Activated CD4-positive, CD25-positive, alpha-beta regulatory T cell (primary cell): ENCODE results near the gene DIP2A.
"Not testable (repeated sequence)": the region's sequence is repeated elsewhere in the genome, so short reads cannot be mapped to it uniquely, and the experiment has no call there.

Experiments
- DNase-seq, 4 experiments: peaks; one replicate each; lab custom pipeline; 2025; lab: John Stamatoyannopoulos, UW

Gene DIP2A

DNA sequence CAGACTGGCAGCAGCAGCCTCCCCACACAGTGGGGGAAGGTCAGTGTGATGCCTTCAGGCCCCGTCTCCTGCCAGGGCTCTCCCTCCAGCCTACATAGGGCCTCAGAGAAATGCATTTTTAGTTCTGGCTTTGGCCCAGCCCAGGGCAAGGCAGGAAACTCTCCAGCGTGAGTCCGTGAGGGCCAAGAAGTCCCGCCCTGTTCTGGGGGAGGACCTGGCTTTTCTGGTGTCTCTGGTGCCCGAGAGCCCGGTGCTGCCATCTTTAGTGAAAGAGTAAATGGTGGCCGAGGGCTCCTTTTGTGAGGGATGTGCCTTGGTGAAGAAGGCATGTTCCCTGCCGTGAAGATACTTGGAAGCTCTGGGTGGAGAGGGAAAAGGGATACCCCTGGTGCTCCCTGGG, 14.8 kb upstream of the DIP2A start:
- DNase-seq, result no peak

DNA sequence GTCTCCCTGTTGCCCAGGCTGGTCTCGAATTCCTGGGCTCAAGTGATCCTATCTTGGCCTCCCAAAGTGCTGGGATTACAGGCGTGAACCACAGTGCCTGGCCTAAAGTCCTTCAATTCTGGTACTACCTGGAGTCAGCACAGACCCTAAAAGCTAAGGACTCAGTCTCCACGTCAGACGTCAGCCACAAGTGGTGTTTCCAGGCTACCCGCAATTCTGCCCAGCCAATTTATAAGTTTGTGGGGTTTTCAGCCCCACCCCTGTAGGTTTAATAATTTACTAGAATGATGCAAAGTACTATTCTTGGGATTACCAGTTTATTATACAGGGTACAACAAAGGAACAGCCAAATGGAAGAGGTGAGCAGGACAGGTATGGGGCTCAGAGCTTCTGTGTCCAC, 10.6 kb upstream of the DIP2A start:
- DNase-seq, result no peak

- DNase-seq, result not testable (repeated sequence)
Observed at GRCh38 chr21:46448855-46449254, 9.8 kb upstream of the DIP2A start.

- DNase-seq, result no peak
Observed at GRCh38 chr21:46452710-46453109, 6.0 kb upstream of the DIP2A start.

- no peak for DNase-seq
Observed at GRCh38 chr21:46454142-46454541, 4.5 kb upstream of the DIP2A start.

DNA sequence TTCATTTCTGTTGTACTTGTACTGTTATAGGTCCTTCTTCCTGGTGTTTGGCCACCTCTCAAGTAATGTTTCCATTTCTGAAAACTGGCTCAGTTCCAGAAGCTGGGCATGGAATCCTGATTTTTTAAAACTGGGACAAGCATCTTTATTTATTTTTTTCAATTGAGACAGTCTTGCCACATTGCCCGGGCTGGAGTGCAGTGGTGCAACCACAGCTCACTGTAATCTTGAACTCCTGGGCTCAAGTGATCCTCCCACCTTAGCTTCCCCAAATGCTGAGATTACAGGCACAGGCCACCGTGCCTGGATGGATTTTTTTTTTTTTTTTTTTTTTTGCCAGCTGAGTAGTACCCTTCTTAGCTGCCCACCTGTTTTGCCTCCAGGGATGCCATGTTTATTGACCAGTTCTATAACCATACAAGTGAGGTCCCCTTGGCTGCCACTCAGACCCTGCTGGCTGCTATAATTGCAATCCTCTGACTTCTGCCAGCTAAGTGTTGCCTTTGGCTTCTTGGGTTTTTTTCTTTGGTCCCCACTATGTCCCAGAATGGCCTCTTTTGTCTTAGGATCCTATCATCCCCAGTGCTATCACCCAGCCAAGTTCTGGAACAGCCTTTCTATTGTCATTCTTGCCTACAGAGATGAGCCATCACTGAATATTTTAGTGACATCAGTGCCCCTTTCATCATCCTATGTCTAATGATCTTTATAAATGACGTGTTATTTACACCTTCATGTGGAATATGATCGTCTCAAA, 3.9 kb upstream of the DIP2A start:
- DNase-seq, result no peak

DNA sequence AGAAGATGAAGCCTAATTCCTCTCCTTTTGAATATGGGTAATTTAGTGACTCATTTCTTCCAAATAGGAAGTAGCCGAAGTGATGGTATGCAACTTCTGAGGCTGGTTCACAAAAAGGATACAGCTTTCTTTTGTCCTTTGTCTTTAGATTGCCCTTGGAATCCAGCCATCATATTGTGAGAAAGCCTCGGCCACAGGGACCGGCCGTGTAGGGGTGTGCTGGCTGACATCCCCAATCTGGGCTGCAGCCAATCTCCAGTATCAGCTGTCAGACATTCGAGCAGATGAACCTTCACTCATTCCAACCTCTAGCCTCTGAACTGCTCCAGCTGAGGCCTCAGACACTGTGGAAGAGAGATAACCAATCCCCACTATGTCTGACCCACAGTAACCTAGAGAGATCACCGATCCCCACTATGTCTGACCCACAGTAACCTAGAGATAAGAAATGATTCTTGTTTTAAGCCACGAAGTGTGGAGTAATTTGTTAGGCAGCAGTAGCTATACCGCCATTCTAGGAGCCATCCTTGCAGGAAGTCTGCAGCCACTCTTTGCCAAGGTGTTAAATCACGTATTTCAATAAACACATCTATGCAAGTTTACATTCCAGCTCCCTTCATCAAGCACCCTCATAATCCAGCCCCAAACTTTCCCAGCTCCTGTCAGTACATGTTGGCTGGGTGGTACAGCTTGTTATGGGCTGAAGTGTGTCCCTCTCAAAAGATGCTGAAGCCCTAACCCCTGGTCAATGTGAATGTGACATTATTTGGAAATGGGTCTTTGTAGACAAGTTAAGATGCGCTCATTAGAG, 2.9 kb upstream of the DIP2A start:
- DNase-seq, result no peak

GRCh38 chr21:46456750-46457149, 1.9 kb upstream of the DIP2A start:
- DNase-seq, result no peak

DNA sequence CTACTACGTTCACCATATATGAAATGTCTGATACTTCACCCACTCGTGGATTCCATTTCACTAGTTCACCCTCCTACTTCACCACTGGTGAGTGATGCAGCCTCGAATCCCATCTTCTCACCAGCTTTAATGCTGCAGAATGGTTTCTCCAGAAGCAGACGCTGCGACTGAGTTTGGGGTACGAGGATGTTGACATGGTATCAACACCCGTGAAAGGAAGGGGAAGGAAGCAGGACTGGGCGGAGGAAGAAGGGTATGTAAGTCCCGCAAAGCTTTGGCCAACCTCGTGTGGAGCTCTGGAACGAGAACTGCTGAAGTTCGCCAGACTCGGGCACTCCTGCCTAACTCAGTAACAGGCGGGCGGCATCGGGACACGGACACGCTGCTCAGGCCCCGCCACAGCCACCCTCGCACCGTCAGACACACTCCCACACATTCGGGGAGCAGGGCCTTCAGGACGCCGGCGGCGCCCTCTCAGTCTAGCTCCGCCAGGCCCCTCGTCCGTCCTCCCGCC, 833 bp upstream of the DIP2A start:
- no peak for DNase-seq

DNA sequence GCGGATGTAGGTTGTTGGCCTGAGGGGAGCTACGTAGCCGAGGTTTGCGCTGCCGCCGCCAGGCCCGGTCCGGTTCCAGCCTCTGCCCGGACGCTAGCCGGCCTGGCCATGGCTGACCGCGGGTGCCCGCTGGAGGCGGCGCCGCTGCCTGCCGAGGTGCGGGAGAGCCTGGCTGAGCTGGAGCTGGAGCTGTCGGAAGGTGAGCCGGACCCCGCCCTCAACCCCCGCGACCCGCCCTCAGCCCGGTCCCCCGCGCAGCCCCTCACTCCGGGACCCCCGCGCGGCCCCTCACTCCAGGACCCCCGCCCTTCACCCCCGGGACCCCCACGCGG, 299 bp downstream of the DIP2A start:
- DNase-seq, result no peak

GRCh38 chr21:46459356-46460112, 843 bp downstream of the DIP2A start:
- DNase-seq, result no peak

DNA sequence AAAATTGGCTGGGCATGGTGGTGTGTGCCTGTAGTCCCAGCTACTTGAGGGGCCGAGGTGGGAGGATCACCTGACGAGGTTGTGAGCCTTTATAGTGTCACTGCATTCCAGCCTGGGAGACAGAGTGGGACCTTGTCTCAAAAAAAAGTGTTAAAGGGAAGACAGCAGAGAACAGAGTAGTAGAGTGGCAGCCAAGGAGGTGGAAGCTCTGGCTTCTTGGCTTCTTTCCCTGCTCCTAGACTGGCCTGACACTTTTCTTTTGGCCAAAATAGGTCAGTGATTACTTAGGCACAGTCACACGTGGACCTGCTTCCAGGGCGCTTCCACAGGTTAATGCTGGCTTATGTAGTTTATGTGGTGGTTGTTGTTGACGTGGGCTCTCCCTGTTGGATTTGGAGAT, 3.2 kb downstream of the DIP2A start:
- DNase-seq, result no peak

DNA sequence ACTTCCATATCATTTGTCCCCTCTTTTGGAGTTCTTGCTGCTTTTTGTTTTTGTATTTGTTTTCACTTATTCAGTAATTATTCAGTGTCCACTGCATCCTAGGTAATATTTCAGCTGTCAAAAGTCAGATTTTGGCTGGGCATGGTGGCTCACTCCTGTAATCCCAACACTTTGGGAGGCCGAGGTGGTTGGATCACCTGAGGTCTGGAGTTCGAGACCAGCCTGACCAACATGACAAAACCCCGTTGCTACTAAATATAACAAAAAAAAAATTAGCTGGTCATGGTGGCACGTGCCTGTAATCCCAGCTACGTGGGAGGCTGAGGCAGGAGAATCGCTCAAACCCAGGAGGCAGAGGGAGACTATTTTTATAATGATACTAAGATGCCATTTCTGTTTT, 6.5 kb downstream of the DIP2A start:
- not testable (repeated sequence) for DNase-seq

DNA sequence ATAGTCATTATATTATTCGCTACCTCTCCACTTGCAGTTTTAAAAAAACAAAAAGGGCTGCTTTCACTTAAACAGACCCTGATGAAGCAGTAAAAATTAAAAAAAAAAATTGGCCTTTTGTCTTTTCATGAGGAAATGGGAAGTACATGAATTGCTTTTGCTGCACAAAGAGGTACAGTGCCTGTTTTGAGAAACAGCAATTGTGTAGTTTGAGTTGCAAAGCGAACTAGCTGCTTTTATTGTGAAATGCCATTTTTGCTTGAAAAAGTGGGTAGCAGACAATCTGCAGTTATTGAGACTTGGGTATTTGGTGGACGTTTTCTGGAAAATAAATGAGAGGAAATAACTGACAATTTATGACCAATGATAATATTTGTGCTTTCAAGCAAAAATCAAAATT, 7.0 kb downstream of the DIP2A start:
- DNase-seq, result no peak

DNA sequence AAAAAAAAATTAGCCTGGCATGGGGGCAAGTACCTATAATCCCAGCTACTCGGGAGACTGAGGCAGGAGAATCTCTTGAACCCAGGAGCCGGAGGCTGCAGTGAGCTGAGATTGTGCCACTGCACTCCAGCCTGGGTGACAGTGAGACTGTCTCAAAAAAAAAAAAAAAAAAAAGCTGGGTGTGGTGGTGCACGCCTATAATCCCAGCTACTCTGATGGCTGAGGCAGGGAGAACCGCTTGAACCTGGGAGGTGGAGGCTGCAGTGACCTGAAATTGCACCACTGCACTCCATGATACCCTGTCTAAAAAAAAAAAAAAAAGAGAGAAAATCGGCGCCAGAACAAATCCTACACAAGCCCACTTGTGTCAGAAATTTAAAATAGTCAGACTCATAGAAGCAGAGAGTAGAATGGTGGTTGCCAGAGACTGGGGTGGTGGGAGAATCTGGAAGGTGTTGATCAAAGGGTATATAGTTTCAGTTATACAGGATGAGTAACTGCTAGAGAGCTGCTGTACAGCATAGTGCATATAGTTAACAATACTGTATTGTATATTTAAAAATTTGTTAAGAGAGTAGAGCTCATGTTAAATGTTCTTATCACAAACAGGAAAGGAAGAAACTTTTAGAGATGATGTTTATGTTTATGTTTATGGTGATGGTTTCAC, 9.6 kb downstream of the DIP2A start:
- no peak for DNase-seq

DNA sequence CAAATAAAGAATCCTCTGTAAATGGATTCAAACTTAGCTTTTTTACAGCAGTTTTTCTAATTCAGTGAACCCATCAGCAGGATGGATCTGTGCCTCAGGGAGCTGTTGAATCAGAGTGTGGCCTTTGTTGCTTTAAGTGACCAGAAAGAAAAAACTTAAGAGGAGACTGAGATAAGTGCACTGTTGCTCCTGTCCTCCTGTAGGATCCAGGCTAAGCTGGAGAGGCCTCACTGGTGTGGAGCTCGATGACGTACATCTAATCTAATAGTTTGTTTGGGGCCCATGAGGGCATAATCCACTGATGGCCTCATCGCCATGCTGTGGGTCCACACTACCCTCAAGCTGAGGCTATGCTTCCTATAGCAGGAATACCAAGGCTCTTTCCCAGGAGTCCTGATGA, 10.6 kb downstream of the DIP2A start:
- no peak for DNase-seq

GRCh38 chr21:46471514-46471913, 12.8 kb downstream of the DIP2A start:
- no peak for DNase-seq

GRCh38 chr21:46472246-46472645, 13.6 kb downstream of the DIP2A start:
- no peak for DNase-seq

- no peak for DNase-seq
Observed at GRCh38 chr21:46474382-46474781, 15.7 kb downstream of the DIP2A start.

- DNase-seq, result no peak
Observed at GRCh38 chr21:46475296-46475695, 16.6 kb downstream of the DIP2A start.

DNA sequence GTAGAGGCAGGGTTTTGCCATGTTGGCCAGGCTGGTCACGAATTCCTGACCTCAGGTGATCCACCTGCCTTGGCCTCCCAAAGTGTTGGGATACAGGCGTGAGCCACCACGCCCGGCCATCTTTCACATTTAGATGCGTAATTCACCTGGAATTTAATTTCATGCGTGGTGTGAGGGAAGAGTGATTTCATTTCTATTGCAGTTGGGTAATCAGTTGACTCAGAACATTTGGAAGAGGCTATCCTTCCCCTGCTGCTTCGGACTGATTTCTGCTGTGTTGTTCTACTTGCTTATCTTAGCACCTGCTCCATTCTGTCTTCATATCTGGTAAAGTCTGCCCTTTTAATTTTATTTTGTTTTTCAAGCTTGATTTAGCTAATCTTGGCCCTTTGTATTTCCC, 19.1 kb downstream of the DIP2A start:
- DNase-seq, result no peak

- DNase-seq, result no peak
Observed at GRCh38 chr21:46478910-46479309, 20.2 kb downstream of the DIP2A start.
